Cardiac fibroblast (primary cell): Measurements from ENCODE around the gene CXCR5.

Experiments used
- DNase-seq, 2 donors: peaks; one replicate each; pipeline versions ENCODE4 v3.0.0 to v3.0.0-alpha.2; 2010; ENCODE audit warnings: low read depth in 2 of 2
- H3K4me3 ChIP-seq, 2 donors: replicated peaks in 1 of 2; 1 replicate in 1 of 2; 2 replicates in 1 of 2; pipeline ENCODE4 v1.5.1; 2011; ENCODE audit warnings: low read depth in 2 of 2, low read length in 2 of 2, mild to moderate bottlenecking in 2 of 2, moderate library complexity in 1 of 2
- TF ChIP-seq, protein P1 (sequence below): IDR thresholded peaks from one replicate; pipeline ENCODE4 v1.5.1; 2011; ENCODE audit warnings: low read depth, mild to moderate bottlenecking, low read length, inconsistent platforms

Gene CXCR5

DNA sequence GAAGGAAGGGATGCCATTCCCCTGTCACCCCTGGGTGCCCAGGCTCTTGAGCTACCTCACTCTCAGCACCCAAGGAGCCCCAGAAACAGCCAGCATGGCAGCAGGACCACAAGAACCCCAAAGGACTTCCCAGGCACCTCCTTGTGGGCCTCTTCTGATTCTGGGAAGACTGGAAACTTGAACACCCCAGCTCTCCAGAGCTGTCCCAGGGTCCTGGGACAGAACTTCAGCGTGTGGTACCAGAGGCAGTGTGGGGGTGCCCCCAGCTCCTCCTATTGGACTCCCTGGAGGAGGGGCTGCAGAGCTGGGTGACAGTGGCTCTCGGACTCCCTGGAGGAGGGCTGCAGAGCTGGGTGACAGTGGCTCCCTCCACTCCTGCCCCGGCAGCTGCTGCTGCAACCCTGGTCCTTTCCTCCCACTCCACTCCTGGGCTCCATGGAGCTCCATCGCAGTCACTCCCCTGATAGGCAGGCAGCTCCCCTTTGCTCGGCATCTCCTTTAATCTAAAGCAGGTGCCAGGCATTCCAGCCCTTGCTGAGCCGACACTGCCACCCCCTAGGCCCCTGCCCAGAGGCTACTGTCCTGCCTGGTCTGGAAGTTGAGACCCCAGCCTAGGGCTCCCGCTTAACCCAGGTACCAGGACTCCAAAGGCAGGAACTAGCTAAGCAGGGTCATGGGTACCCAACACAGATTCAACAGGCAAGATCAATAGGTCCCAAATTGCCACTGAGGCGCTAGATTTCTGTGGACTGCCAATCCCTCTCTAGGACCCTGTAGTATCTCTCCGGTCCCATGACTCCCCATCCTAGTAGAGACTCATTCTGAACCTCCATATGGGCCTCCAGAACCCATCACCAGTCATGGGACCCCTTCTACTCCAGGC lies 39.3 kb downstream of the CXCR5 start:
- no peak for DNase-seq

DNA sequence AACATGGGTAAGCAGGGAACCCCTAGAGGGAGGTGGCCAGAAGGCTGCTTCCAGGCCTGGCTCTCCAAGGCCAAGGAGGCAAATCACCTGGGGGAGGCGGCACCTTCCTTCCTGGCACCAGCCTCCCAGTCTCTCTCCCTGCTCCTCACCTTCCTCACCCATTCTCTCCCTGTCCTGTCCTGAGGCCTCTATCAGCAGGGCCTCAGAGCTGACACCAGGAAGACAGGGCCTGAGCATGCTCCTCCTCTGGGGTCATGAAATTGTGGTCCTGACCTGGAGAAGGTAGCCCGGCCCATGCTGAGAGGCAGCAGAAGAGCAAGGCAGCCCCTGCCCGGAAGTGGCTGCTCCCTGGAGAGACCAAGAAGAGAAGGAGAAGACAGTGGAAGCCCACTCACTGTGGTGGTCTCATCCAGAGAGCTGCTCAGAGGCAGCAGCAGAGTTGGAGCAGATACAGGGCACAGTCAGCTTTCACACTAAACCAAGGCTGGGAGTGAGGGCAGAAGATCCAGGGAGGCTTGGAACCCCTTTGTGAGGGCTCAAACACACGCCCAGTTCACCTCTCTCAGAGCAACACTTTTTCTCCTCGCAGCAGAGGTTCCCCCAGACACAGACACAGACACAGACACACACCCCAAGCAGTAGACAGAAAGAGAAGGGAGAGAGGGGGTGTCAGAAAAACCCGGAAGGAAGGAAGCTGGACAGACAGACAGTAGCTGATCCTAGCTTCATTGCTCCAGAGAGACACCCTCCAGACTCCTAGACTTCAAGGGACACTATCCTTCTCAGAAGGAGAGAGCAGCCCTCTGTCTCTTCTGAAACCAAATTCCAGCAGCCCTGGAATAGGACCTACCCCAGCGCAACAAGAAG lies 40.3 kb downstream of the CXCR5 start:
- DNase-seq, result no peak
- TF ChIP-seq, protein P1, sequence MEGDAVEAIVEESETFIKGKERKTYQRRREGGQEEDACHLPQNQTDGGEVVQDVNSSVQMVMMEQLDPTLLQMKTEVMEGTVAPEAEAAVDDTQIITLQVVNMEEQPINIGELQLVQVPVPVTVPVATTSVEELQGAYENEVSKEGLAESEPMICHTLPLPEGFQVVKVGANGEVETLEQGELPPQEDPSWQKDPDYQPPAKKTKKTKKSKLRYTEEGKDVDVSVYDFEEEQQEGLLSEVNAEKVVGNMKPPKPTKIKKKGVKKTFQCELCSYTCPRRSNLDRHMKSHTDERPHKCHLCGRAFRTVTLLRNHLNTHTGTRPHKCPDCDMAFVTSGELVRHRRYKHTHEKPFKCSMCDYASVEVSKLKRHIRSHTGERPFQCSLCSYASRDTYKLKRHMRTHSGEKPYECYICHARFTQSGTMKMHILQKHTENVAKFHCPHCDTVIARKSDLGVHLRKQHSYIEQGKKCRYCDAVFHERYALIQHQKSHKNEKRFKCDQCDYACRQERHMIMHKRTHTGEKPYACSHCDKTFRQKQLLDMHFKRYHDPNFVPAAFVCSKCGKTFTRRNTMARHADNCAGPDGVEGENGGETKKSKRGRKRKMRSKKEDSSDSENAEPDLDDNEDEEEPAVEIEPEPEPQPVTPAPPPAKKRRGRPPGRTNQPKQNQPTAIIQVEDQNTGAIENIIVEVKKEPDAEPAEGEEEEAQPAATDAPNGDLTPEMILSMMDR, result no peak
- H3K4me3 ChIP-seq, result peak overlapping the region; percentile 99

More for the DNA sequence above, 39.3 kb downstream of the CXCR5 start:
- peak overlapping the region; percentile 99 for H3K4me3 ChIP-seq
- TF ChIP-seq, protein P1, result no peak

DNA sequence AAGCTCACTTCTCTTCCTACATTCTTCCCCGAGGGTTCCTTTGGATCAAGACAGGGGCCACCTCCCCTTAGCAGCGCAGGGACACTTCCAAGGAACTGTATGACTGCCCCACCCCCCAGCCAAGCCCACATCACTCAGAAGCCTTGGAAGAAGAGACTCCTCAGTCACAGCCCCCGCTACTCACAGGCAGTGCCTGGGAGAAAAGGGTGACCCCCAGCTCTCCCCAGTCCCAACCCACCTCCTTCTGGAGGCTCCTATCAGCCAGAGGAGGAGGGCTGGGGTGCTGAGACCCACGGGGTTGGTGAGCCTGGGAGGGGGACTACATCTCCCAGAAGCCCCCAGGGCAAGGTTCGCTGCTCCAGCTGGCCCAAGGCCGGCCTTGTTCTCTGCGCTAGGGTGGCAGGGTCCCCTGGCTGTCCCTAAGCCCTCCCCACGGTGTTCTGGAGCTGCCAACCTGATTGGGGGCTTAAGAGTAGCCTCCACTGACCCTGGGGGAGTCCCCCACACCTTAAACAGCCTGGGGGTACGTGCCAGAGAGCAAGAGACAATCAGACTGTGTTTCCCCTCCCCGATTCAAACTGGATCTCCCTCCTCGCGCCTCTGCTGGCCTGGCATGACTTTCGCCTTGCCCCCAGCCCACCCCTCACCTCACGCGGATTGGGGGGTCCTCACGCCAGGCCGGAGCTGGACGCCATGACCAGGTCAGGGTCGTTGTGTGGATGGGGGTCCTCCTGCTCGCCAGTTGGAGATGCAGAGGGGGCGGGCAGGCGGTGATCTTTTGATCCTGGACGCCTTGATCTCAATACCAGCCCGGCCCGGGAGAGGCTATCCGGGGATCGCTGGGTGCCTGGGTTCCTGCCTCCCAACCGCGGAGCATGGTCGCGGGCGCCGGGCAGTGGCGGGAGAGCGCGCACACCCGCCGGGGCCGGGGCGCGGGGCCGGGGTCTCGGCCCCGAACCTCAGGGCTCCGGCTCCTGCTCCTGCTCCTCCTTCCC lies 41.2 kb downstream of the CXCR5 start:
- peak overlapping the region; percentile 99 for H3K4me3 ChIP-seq
- DNase-seq, result peak; percentile 43 to 49
- TF ChIP-seq, protein P1, result no peak

DNA sequence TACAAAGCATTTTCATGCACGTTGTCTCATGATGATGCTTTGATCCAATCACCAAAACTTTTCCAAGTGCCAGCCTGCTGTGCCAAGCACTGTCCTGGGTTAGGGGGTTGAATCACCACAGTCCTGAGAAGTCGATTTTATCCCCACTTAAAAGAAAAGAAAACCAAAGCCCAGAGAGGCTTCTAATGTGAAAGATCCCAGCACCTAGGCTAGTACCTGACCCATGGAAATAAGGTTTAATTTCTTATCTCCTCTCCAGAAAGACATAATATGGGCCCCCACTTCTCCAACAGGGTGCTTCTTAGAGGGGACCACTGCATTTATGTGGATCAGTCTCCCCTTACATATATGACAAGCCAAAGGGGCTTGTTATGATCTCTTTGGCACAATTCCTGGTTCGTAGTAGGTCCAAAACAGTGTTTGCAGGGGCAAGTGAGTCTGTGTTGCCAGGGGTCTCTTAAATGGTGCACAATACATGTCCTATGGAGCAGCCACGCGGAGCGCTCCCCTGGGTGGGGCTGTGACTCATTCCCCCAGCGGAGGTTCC lies 43.9 kb downstream of the CXCR5 start:
- peak overlapping the region; percentile 61 to 73 for H3K4me3 ChIP-seq
- TF ChIP-seq, protein P1, result no peak
- no peak for DNase-seq

DNA sequence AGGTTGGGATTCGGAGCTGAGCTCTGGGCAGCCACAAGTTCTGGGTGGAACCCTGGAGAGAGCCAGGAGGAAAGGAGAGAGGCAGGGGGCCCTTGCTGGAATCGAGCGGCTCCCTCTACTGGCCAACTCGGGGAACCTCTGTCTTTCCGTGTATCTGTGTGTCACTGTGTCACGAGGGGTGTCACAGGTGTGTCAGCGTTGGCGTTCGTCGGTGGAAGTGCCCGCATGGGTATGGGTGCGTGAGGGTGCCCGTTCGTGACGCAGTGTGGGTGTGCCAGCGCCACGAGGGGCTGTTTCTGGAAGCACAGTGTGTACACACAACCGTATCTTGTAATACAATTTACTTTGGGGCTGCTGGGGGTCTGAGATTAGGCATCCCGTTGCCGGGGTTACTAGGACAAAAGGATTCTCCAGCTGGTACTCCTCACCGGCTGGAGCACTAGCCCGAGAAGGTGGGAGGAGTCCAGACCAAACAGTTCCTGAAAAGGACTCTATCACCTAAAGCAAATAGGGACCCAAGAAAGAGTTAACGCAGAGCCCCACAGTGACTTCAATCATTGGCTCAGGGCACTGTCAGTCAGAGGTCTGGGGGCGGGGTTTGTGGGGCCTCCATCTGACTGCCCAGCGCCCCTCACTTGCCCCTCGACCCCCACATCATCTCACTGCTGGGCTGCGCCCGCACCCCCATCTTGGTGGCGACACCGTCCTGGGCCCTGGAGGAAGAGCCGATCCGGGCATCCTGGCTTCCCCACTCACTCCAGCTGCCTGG lies 44.6 kb downstream of the CXCR5 start:
- peak; percentile 96 for DNase-seq
- TF ChIP-seq, protein P1, result peak; percentile 94
- H3K4me3 ChIP-seq, result peak overlapping the region; percentile 61 to 73
